Measurements from ENCODE around the gene TMEM184A.

The TMEM184A gene

DNA sequence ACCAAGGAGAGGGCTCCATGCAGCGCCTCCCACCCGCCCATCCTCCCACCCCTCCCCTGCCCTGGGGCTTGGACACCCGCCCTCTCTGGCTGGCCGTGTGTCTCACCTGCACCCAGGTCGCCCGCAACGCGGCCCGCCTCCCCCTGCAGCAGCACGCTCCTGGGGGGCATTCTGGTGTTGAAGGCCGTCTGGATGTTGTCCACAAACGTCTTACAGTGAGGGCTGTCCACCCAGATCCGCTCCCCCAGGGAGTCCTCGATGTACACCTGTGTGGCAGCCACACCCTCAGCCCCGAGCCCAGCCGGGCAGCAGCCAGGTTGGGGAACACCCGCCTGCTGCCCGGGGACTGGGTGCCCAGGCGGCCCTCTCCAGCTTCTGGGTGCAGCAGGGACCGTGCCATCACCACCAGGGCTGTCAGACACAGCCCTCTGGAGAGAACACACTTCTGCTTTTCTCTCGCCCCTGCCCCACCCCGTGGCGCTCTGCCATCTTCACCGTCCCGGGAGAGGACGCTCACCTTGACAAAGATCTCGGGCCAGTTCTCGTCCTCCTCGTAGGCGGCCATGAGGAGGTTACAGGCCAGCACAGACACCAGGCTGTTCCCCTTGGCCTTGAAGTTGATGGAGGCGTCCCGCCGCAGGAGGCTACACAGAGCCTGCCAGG is 56.5 kb downstream of the TMEM184A start:
- FAIRE-seq, result no peak

- no peak for FAIRE-seq
Measured at GRCh38 chr7:1498370-1499305, 57.4 kb downstream of the TMEM184A start.

GRCh38 chr7:1497293-1497927 is 58.6 kb downstream of the TMEM184A start:
- no peak for FAIRE-seq

- no peak for FAIRE-seq
Measured at GRCh38 chr7:1496531-1497292, 59.3 kb downstream of the TMEM184A start.

GRCh38 chr7:1495564-1496242 is 60.3 kb downstream of the TMEM184A start:
- no peak for FAIRE-seq

- FAIRE-seq, result no peak
Measured at GRCh38 chr7:1494866-1495563, 61.0 kb downstream of the TMEM184A start.

DNA sequence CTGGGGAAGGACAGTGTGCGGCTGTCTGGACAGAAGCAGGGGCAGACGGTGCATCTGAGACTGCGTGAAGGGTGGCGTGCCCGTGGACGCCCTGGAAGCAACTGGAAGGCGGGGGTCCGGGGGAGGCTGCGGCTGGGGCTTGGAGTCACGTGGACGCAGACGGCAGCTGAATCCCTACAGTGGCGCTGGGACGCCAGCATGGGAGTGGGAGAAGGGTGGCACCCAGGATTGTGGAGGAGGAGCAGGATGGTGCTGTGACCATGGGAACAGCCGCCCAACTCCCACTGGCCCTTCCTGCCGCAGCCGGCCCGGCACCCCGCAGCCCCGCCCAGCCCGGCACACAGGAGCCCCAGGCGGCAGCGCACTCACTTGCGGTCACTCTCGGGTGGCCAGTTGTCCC is 61.6 kb downstream of the TMEM184A start:
- no peak for FAIRE-seq

- no peak for FAIRE-seq
Measured at GRCh38 chr7:1493571-1493970, 62.4 kb downstream of the TMEM184A start.

GRCh38 chr7:1493129-1493528 is 62.9 kb downstream of the TMEM184A start:
- no peak for FAIRE-seq

DNA sequence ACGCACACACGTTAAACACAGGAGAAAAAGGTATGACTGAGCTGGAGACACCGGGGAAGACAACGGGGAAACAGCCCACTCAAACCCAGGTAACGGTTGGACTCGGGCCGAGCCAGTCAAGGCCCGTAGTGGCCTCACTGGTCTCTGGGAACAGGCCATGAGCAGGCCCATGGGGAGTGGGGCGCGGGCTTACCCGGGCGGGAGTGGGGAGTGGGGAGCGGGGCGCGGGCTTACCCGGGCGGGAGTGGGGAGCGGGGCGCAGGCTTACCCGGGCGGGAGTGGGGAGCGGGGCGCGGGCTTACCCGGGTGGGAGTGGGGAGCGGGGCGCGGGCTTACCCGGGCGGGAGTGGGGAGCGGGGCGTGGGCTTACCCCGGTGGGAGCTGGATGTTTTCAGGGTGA is 63.4 kb downstream of the TMEM184A start:
- FAIRE-seq, result no peak

Data from A204.1 (cell line).